Measurements from ENCODE around the gene SWSAP1.

SWSAP1 gene

GRCh38 chr19:11355160-11356073 lies 19.0 kb upstream of the SWSAP1 start, which contains the start of gene PLPPR2:
Gene PLPPR2, plus strand, starts transcription at chr19:11355432. Its CDS starts 2,242 bp downstream, at chr19:11357674.
- peak; percentile 78 to 83 for DNase-seq

- DNase-seq, result no peak
These were observed 18.4 kb upstream of the SWSAP1 start for GRCh38 chr19:11356074-11356397.

- DNase-seq, result no peak
These were observed 17.6 kb upstream of the SWSAP1 start for GRCh38 chr19:11356676-11357550.

- DNase-seq, result no peak
These were observed 15.0 kb upstream of the SWSAP1 start for GRCh38 chr19:11359421-11359820.

GRCh38 chr19:11361037-11361770 lies 13.3 kb upstream of the SWSAP1 start:
- no peak for DNase-seq

- no peak for DNase-seq
These were observed 12.4 kb upstream of the SWSAP1 start for GRCh38 chr19:11361771-11362731.

GRCh38 chr19:11363881-11364280 lies 10.6 kb upstream of the SWSAP1 start:
- DNase-seq, result no peak

GRCh38 chr19:11364296-11364904 lies 10.1 kb upstream of the SWSAP1 start:
- DNase-seq, result no peak

- no peak for DNase-seq
These were observed 9.5 kb upstream of the SWSAP1 start for GRCh38 chr19:11364935-11365334.

GRCh38 chr19:11365557-11366117 lies 8.8 kb upstream of the SWSAP1 start:
- no peak for DNase-seq

GRCh38 chr19:11367528-11367927 lies 6.9 kb upstream of the SWSAP1 start:
- no peak for DNase-seq

GRCh38 chr19:11370744-11371143 lies 3.7 kb upstream of the SWSAP1 start:
- DNase-seq, result no peak

GRCh38 chr19:11373166-11373884 lies 1.1 kb upstream of the SWSAP1 start:
- DNase-seq, result peak; percentile 45 to 51

GRCh38 chr19:11373885-11374432 lies 507 bp upstream of the SWSAP1 start:
- DNase-seq, result peak; percentile 45 to 58

GRCh38 chr19:11375143-11375948 lies 880 bp downstream of the SWSAP1 start:
- peak; percentile 66 to 76 for DNase-seq

- peak; percentile 31 to 49 for DNase-seq
These were observed 2.8 kb downstream of the SWSAP1 start for GRCh38 chr19:11377237-11377636.

- DNase-seq, result no peak
These were observed 3.3 kb downstream of the SWSAP1 start for GRCh38 chr19:11377756-11378155.

- DNase-seq, result peak; percentile 13 to 21
These were observed 4.1 kb downstream of the SWSAP1 start for GRCh38 chr19:11378319-11379189.
